Right lobe of liver (tissue), 6 donors: ENCODE results near the gene FUOM. TPM values are rescaled to one million over a fixed set of nuclear protein-coding genes. Genes with fewer than 3 reads are reported as not detected.

Source experiments
- ATAC-seq, 4 donors: fragments of 200-7000 bp; cut with Tn5 transposase; one replicate each; pipeline ENCODE4 v1.9.1; 2020; ENCODE audit warnings: mild to moderate bottlenecking in 4 of 4, moderate library complexity in 4 of 4
- DNase-seq, 3 donors: peaks; one replicate each; pipeline ENCODE4 v3.0.0-alpha.2; 2020
- H3K27ac ChIP-seq, 3 donors: fragments of 200-600 bp; one replicate each; pipeline ENCODE4 v1.8.0; 2022
- H3K27me3 ChIP-seq, 2 donors: fragments of 200-600 bp; one replicate each; pipeline ENCODE4 v1.8.0; 2022
- H3K36me3 ChIP-seq, 4 donors: fragments of 200-600 bp; sonication (generic) in 1 of 4; one replicate each; pipeline versions ENCODE4 v1.5.1 to v1.8.0; 2017 to 2022; ENCODE audit warnings: control low read depth in 1 of 4
- H3K4me1 ChIP-seq, 4 donors: fragments of 200-600 bp; sonication (generic) in 1 of 4; one replicate each; pipeline versions ENCODE4 v1.5.1 to v1.8.0; 2017 to 2022; ENCODE audit warnings: control low read depth in 1 of 4
- H3K4me3 ChIP-seq, 3 donors: fragments of 200-600 bp; one replicate each; pipeline ENCODE4 v1.8.0; 2022
- H3K9me3 ChIP-seq, 4 donors: fragments of 200-600 bp; sonication (generic) in 1 of 4; one replicate each; pipeline versions ENCODE4 v1.5.1 to v1.8.0; 2017 to 2022; ENCODE audit warnings: control low read depth in 1 of 4
- CTCF ChIP-seq, 4 donors: fragments of 200-600 bp in 3 of 4; fragments of 450-650 bp in 1 of 4; IDR thresholded peaks; one replicate each; pipeline versions ENCODE4 v1.5.1 to v1.8.0; 2016 to 2022; ENCODE audit warnings: antibody characterized with exemption in 4 of 4, mild to moderate bottlenecking in 2 of 4
- POLR2A ChIP-seq: fragments of 450-650 bp; IDR thresholded peaks from one replicate; pipeline ENCODE4 v1.6.1; 2017; ENCODE audit warnings: antibody characterized with exemption, mild to moderate bottlenecking
- WGBS: methylation state at CpG from one replicate; pipeline ENCODE4 v1.1.6; 2018; ENCODE audit warnings: low coverage, low lambda C conversion rate; ENCODE audit not compliant: insufficient coverage; ENCODE audit errors: missing lambda C conversion rate; 5-methylcytosine and 5-hydroxymethylcytosine counted together
- intact Hi-C, 2 donors: fragments of 100-400 bp; cut with DNase I; formaldehyde crosslinking; loops; one replicate each; pipeline versions ENCODE4 v1.11.2 to v1.14.1; 2022
- total RNA-seq, 6 experiments: library from RNA; depleted of rRNA in 2 of 6; stranded (reverse); fragments of >200 nt in 2 of 6; fragmentation: NEBNext Ultra II Directional in 3 of 6; extraction: Animal tissue kit (Norgen Biotek cat#: 25700) in 3 of 6; gene quantifications; one replicate each; pipeline versions ENCODE4 v1.1.0 to v1.2.4, GENCODE V29; 2016 to 2023
- donor health status: DM: no; HTN: yes; CAD: no.
- donor health status: DM: no; HTN: no; CAD: no.
- donor health status: DM: no; HTN: no; CAD: no.
- donor health status: DM: no; HTN: yes; CAD: no.
- donor health status: DM: no; HTN: yes; CAD: no.

The FUOM gene
- total RNA-seq, 6 experiments from 2014 or later = 76.1 to 158 (median 124) TPM

GRCh38 chr10:133342942-133343341 is 14.9 kb downstream of the FUOM start:
- no peak for ATAC-seq
- Histone ChIP-seq H3K4me3 (no peak overlapping the region), H3K36me3 (no peaks in the 10 kb centered on the region), H3K27me3 (no peaks in the 10 kb centered on the region), H3K4me1 (peaks cover 0 to 6% (median 0%) of the 10 kb centered on the region in 4 donors), H3K27ac (no peak overlapping the region), H3K9me3 (no peaks in the 10 kb centered on the region)
- DNase-seq = no peak
- 40% methylated on average over 2 of the region's 8 CpGs for WGBS
- intact Hi-C loops = no loop called here
- TF ChIP-seq POLR2A (no peak), CTCF (IDR thresholded peaks at IDR 0.05) (no peak)

- Histone ChIP-seq H3K9me3 (no peaks in the 10 kb centered on the region), H3K4me3 (no peak overlapping the region), H3K4me1 (peaks cover 0 to 6% (median 0%) of the 10 kb centered on the region in 4 donors), H3K36me3 (no peaks in the 10 kb centered on the region), H3K27me3 (no peaks in the 10 kb centered on the region), H3K27ac (no peak overlapping the region)
- 66% methylated on average over 4 of the region's 4 CpGs for WGBS
- no peak for TF ChIP-seq POLR2A
- no peak for TF ChIP-seq CTCF (IDR thresholded peaks at IDR 0.05)
- ATAC-seq (no peak), DNase-seq (no peak)
- intact Hi-C loops = no loop called here
Measured at GRCh38 chr10:133341983-133342382, 15.8 kb downstream of the FUOM start.

GRCh38 chr10:133339708-133340380 is 18.0 kb downstream of the FUOM start:
- TF ChIP-seq CTCF (IDR thresholded peaks at IDR 0.05) (no peak), POLR2A (no peak)
- Histone ChIP-seq H3K27me3 (peaks cover 0 to 19% of the 10 kb centered on the region in 2 donors), H3K4me3 (no peak overlapping the region), H3K9me3 (no peaks in the 10 kb centered on the region), H3K4me1 (peaks cover 0 to 14% (median 0%) of the 10 kb centered on the region in 4 donors), H3K36me3 (no peaks in the 10 kb centered on the region), H3K27ac (no peak overlapping the region)
- ATAC-seq (no peak), DNase-seq (no peak)
- intact Hi-C loops = no loop called here
- 94% methylated on average over 6 of the region's 13 CpGs for WGBS

- ATAC-seq (no peak), DNase-seq (no peak)
- H3K9me3 ChIP-seq = no peaks in the 10 kb centered on the region
- WGBS = 84% methylated on average over 8 of the region's 10 CpGs
- no peak overlapping the region for H3K27ac ChIP-seq
- intact Hi-C loops = no loop called here
- TF ChIP-seq CTCF (IDR thresholded peaks at IDR 0.05) = no peak
- TF ChIP-seq POLR2A = no peak
- no peak overlapping the region for H3K4me3 ChIP-seq
- H3K36me3 ChIP-seq = no peaks in the 10 kb centered on the region
- peaks cover 0 to 22% of the 10 kb centered on the region in 2 donors for H3K27me3 ChIP-seq
- H3K4me1 ChIP-seq = peaks cover 0 to 14% (median 0%) of the 10 kb centered on the region in 4 donors
Measured at GRCh38 chr10:133338080-133339071, 19.4 kb downstream of the FUOM start.
